HEK293 (cell line): ENCODE data around the gene ITPKB.

Source experiments
- AEBP2 ChIP-seq: fragments of 450-650 bp; formaldehyde crosslinking; IDR thresholded peaks from 2 replicates; pipeline ENCODE4 v1.5.1; 2016; ENCODE audit warnings: missing biosample characterization, missing genetic modification characterization, borderline replicate concordance
- KLF10 ChIP-seq: fragments of 450-650 bp; IDR thresholded peaks from 2 replicates; pipeline ENCODE4 v1.5.1; 2018; ENCODE audit warnings: missing biosample characterization, mild to moderate bottlenecking, missing genetic modification characterization
- KLF7 ChIP-seq: fragments of 450-650 bp; formaldehyde crosslinking; IDR thresholded peaks from 2 replicates; pipeline ENCODE4 v1.5.1; 2016; ENCODE audit warnings: missing biosample characterization, missing genetic modification characterization, borderline replicate concordance
- PBX3 ChIP-seq: sonication (generic); formaldehyde crosslinking; IDR thresholded peaks from 2 replicates; pipeline ENCODE4 v1.8.1; 2022; ENCODE audit warnings: mild to moderate bottlenecking, moderate library complexity, missing genetic modification reagents
- SCRT2 ChIP-seq: fragments of 450-650 bp; formaldehyde crosslinking; IDR thresholded peaks from 2 replicates; pipeline ENCODE4 v1.5.1; 2016; ENCODE audit warnings: missing biosample characterization, missing genetic modification characterization
- YY2 ChIP-seq: fragments of 450-650 bp; formaldehyde crosslinking; IDR thresholded peaks from 2 replicates; pipeline ENCODE4 v1.5.1; 2016; ENCODE audit warnings: missing biosample characterization, missing genetic modification characterization
- ZBTB20 ChIP-seq: fragments of 450-650 bp; formaldehyde crosslinking; IDR thresholded peaks from 2 replicates; pipeline ENCODE4 v1.5.1; 2016; ENCODE audit warnings: missing biosample characterization, missing genetic modification characterization
- ZBTB48 ChIP-seq: fragments of 450-650 bp; formaldehyde crosslinking; IDR thresholded peaks from 2 replicates; pipeline ENCODE4 v1.5.1; 2016; ENCODE audit warnings: missing biosample characterization, missing genetic modification characterization
- ZIC2 ChIP-seq: fragments of 450-650 bp; formaldehyde crosslinking; IDR thresholded peaks from 2 replicates; pipeline ENCODE4 v1.5.1; 2016; ENCODE audit warnings: missing biosample characterization, missing genetic modification characterization
- ZNF121 ChIP-seq: fragments of 450-650 bp; formaldehyde crosslinking; IDR thresholded peaks from 2 replicates; pipeline ENCODE4 v1.5.1; 2016; ENCODE audit warnings: missing biosample characterization, missing genetic modification characterization
- ZNF138 ChIP-seq: fragments of 450-650 bp; formaldehyde crosslinking; IDR thresholded peaks from 2 replicates; pipeline ENCODE4 v1.5.1; 2016; ENCODE audit warnings: missing biosample characterization, missing genetic modification characterization, borderline replicate concordance
- ZNF16 ChIP-seq: fragments of 450-650 bp; formaldehyde crosslinking; IDR thresholded peaks from 2 replicates; pipeline ENCODE4 v1.5.1; 2016; ENCODE audit warnings: low read depth, missing biosample characterization, missing genetic modification characterization
- ZNF2 ChIP-seq: fragments of 450-650 bp; formaldehyde crosslinking; IDR thresholded peaks from 2 replicates; pipeline ENCODE4 v1.5.1; 2016; ENCODE audit warnings: missing biosample characterization, missing genetic modification characterization
- ZNF221 ChIP-seq: fragments of 450-650 bp; formaldehyde crosslinking; IDR thresholded peaks from 2 replicates; pipeline ENCODE4 v1.5.1; 2017; ENCODE audit warnings: missing biosample characterization, missing genetic modification characterization, borderline replicate concordance
- ZNF280C ChIP-seq: fragments of 450-650 bp; formaldehyde crosslinking; IDR thresholded peaks from 2 replicates; pipeline ENCODE4 v1.5.1; 2016; ENCODE audit warnings: missing biosample characterization, missing genetic modification characterization
- ZNF292 ChIP-seq: fragments of 450-650 bp; formaldehyde crosslinking; IDR thresholded peaks from 2 replicates; pipeline ENCODE4 v1.5.1; 2016; ENCODE audit warnings: low read depth, missing biosample characterization, missing genetic modification characterization, borderline replicate concordance
- ZNF37A ChIP-seq: fragments of 450-650 bp; IDR thresholded peaks from 2 replicates; pipeline ENCODE4 v1.5.1; 2018; ENCODE audit warnings: missing biosample characterization, missing genetic modification characterization
- ZNF398 ChIP-seq: fragments of 450-650 bp; formaldehyde crosslinking; IDR thresholded peaks from 2 replicates; pipeline ENCODE4 v1.5.1; 2017; ENCODE audit warnings: missing biosample characterization, missing genetic modification characterization
- ZNF423 ChIP-seq: fragments of 450-650 bp; formaldehyde crosslinking; IDR thresholded peaks from 2 replicates; pipeline ENCODE4 v1.5.1; 2016; ENCODE audit warnings: missing biosample characterization, missing genetic modification characterization
- ZNF560 ChIP-seq: fragments of 450-650 bp; formaldehyde crosslinking; IDR thresholded peaks from 2 replicates; pipeline ENCODE4 v1.5.1; 2017; ENCODE audit warnings: missing biosample characterization, missing genetic modification characterization, borderline replicate concordance
- ZNF621 ChIP-seq: fragments of 450-650 bp; formaldehyde crosslinking; IDR thresholded peaks from 2 replicates; pipeline ENCODE4 v1.5.1; 2017; ENCODE audit warnings: missing biosample characterization, missing genetic modification characterization
- ZNF660 ChIP-seq: fragments of 450-650 bp; IDR thresholded peaks from 2 replicates; pipeline ENCODE4 v1.5.1; 2018; ENCODE audit warnings: missing biosample characterization, mild to moderate bottlenecking, missing genetic modification characterization
- ZNF707 ChIP-seq: fragments of 450-650 bp; formaldehyde crosslinking; IDR thresholded peaks from 2 replicates; pipeline ENCODE4 v1.5.1; 2016; ENCODE audit warnings: missing biosample characterization, missing genetic modification characterization
- ZNF76 ChIP-seq: fragments of 450-650 bp; formaldehyde crosslinking; IDR thresholded peaks from 2 replicates; pipeline ENCODE4; 2016; ENCODE audit warnings: low read depth, missing biosample characterization, missing genetic modification characterization, borderline replicate concordance
- ZNF777 ChIP-seq: fragments of 450-650 bp; formaldehyde crosslinking; IDR thresholded peaks from 2 replicates; pipeline ENCODE4 v1.5.1; 2017; ENCODE audit warnings: missing biosample characterization, missing genetic modification characterization, borderline replicate concordance
- ZNF843 ChIP-seq: fragments of 450-650 bp; formaldehyde crosslinking; IDR thresholded peaks from 2 replicates; pipeline ENCODE4 v1.5.1; 2016; ENCODE audit warnings: missing biosample characterization, missing genetic modification characterization
- ZSCAN4 ChIP-seq: fragments of 450-650 bp; formaldehyde crosslinking; IDR thresholded peaks from 2 replicates; pipeline ENCODE4 v1.5.1; 2017; ENCODE audit warnings: missing biosample characterization, missing genetic modification characterization
- TF ChIP-seq, protein P1 (sequence below): fragments of 450-650 bp; formaldehyde crosslinking; IDR thresholded peaks from 2 replicates; pipeline ENCODE4 v1.5.1; 2016; ENCODE audit warnings: missing biosample characterization, missing genetic modification characterization

ITPKB gene

GRCh38 chr1:226679853-226680516 lies 59.1 kb downstream of the ITPKB start (continued):
- TF ChIP-seq SCRT2 (tag by site-specific recombination) = peak; percentile 58
- no peak for TF ChIP-seq ZBTB48 (tag by site-specific recombination)
- TF ChIP-seq PBX3 (CRISPR knock-in tag) = no peak
- TF ChIP-seq KLF10 (tag by site-specific recombination) = peak; percentile 97
- TF ChIP-seq ZNF560 = no peak
- TF ChIP-seq ZNF16 = no peak
- no peak for TF ChIP-seq ZSCAN4 (tag by site-specific recombination)
- TF ChIP-seq ZNF292 = no peak
- no peak for TF ChIP-seq ZNF621 (tag by site-specific recombination)
- 0 out of 2 replicates have a peak, but pooled peaks have one; percentile 43 for TF ChIP-seq ZNF2 (tag by site-specific recombination)
- no peak for TF ChIP-seq ZNF221 (tag by site-specific recombination)
- TF ChIP-seq ZNF398 = no peak
- no peak for TF ChIP-seq ZNF707 (tag by site-specific recombination)
- TF ChIP-seq ZNF843 = no peak
- TF ChIP-seq ZNF37A (tag by site-specific recombination) = no peak
- no peak for TF ChIP-seq AEBP2 (tag by site-specific recombination)
- TF ChIP-seq ZNF138 = no peak
- no peak for TF ChIP-seq ZNF423 (tag by site-specific recombination)
- no peak; the same call in 1 of the 2 replicates for TF ChIP-seq KLF7
- TF ChIP-seq ZIC2 (tag by site-specific recombination) = peak; percentile 73
- TF ChIP-seq, protein P1, sequence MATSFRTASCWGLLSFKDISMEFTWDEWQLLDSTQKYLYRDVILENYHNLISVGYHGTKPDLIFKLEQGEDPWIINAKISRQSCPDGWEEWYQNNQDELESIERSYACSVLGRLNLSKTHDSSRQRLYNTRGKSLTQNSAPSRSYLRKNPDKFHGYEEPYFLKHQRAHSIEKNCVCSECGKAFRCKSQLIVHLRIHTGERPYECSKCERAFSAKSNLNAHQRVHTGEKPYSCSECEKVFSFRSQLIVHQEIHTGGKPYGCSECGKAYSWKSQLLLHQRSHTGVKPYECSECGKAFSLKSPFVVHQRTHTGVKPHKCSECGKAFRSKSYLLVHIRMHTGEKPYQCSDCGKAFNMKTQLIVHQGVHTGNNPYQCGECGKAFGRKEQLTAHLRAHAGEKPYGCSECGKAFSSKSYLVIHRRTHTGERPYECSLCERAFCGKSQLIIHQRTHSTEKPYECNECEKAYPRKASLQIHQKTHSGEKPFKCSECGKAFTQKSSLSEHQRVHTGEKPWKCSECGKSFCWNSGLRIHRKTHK = no peak
- no peak for TF ChIP-seq ZNF777 (tag by site-specific recombination)
- no peak for TF ChIP-seq ZNF280C (tag by site-specific recombination)
- TF ChIP-seq ZNF121 (tag by site-specific recombination) = peak; percentile 99
- no peak for TF ChIP-seq ZBTB20 (tag by site-specific recombination)
- no peak for TF ChIP-seq ZNF76 (tag by site-specific recombination)
- TF ChIP-seq ZNF660 (tag by site-specific recombination) = no peak; the same call in 1 of the 2 replicates
- TF ChIP-seq YY2 (tag by site-specific recombination) = no peak
